ENCODE data around the gene PARP4. TPM values are rescaled to one million over a fixed set of nuclear protein-coding genes. Genes with fewer than 3 reads are reported as not detected.

The PARP4 gene
- total and polyA plus RNA-seq, 2 of the 4 experiments (the other 2 are of a cell fraction) = 31.7 to 50.2 TPM

DNA sequence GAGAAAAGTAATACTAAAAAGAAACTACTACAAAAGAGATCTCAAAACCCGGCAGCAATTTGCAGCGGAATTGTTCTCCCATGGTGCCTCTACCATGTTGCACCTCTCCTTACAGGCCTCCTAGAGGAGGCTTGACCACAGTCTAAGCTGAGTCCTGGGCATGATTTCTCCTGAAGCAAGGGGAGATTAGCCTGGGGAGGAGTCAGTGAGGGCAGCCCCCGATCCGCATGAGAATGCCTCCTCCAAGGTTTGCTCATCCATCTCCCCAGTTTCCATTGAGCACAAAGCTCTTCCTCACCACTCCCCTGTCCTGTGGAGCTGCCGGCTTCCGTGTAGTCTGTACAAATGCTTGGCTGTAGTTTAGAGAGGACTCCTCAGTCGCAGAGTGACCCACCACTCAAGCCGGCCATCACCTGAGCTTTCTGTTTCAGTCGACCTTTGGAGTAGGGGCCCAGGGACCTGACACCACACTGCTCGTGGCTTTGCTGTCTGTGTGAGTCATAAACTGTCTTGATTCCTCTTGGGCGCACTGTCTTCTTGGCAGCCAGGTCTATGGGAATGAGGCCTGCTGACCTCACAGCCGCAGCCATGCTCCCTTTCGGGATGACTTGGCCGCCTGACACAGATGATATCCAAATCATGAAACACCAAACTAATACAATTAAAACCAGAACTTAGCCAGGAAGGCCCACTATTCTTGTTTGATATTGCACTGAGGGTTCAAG is 130.9 kb downstream of the PARP4 start:
- POLR2A ChIA-PET (ENCODE audit: unreplicated experiment) = no interaction called here
- no peak overlapping the region for H3K18ac ChIP-seq (ENCODE audit: low read depth, low read length)
- no peaks in the 10 kb centered on the region; the same call in 1 of the 2 replicates for H3K27me3 ChIP-seq (ENCODE audit: control insufficient read depth, insufficient read depth, low read length)
- no peak overlapping the region for H3K4me2 ChIP-seq (ENCODE audit: low read depth, low read length)
- H3K9me1 ChIP-seq (ENCODE audit: insufficient read depth, low read length) = no peaks in the 10 kb centered on the region
- H3K9me3 ChIP-seq (ENCODE audit: control insufficient read depth, insufficient read depth, low read length) = no peaks in the 10 kb centered on the region
- CTCF ChIA-PET = interaction anchor here (0.6 kb wide), 1 partner anchor 65 kb away, joined by 3 read pairs; no protein-coding TSS in a partner anchor
- H3K27ac ChIP-seq (ENCODE audit: insufficient read depth, low read length) = no peak overlapping the region
- no peak overlapping the region for H3K56ac ChIP-seq (ENCODE audit: extremely low read depth, insufficient read depth, low read length)
- no peaks in the 10 kb centered on the region for H3K36me3 ChIP-seq (ENCODE audit: control insufficient read depth, insufficient read depth, low read length)
- H2BK20ac ChIP-seq (ENCODE audit: low read depth, low read length) = no peak overlapping the region
- no peaks in the 10 kb centered on the region for H4K20me1 ChIP-seq (ENCODE audit: insufficient read depth, low read length)
- no peak overlapping the region for H3K23ac ChIP-seq (ENCODE audit: low read depth, low read length)
- BruUV-seq (replicated peaks) = no TSS peak
- no peak overlapping the region for H4K8ac ChIP-seq (ENCODE audit: low read depth in 2 of 2, low read length in 2 of 2)
- no peak overlapping the region for H2BK15ac ChIP-seq (ENCODE audit: low read depth, low read length)
- no peaks in the 10 kb centered on the region for H3K79me1 ChIP-seq (ENCODE audit: low read depth in 1 of 2, low read length in 2 of 2)
- no peak overlapping the region for H3K14ac ChIP-seq (replicated peaks; ENCODE audit: low read depth, low read length)
- DNase-seq = peak; percentile 39
- no peaks in the 10 kb centered on the region for H3K4me1 ChIP-seq (ENCODE audit: control insufficient read depth, insufficient read depth, low read length)
- H4K5ac ChIP-seq (ENCODE audit: low read depth, low read length) = no peak overlapping the region
- dilution Hi-C loops (cut with HindIII; ENCODE audit: low sequenced_read_pairs, unreplicated experiment) (no loop called here), intact Hi-C loops (cut with micrococcal nuclease) (no loop called here), in situ Hi-C loops (cut with MboI; ENCODE audit: low sequenced_read_pairs) (no loop called here)
- H2AK5ac ChIP-seq (ENCODE audit: low read depth, low read length) = no peak overlapping the region
- H3K9ac ChIP-seq (ENCODE audit: low read depth, low read length) = no peak overlapping the region
- H2AK9ac ChIP-seq (replicated peaks; ENCODE audit: low read depth, low read length, poor library complexity) = no peak overlapping the region
- peak; percentile 59 for ATAC-seq (ENCODE audit: low read depth)
- WGBS, 2 experiments (ENCODE audit: extremely low coverage in 2 of 2, insufficient read length in 1 of 2) = no CpG with 5 or more reads among the region's 14 CpGs
- H4K91ac ChIP-seq (ENCODE audit: insufficient read depth, low read depth, low read length) = no peak overlapping the region
- no peak overlapping the region for H3K4ac ChIP-seq (ENCODE audit: low read depth, low read length)
- no peak overlapping the region for H2AFZ ChIP-seq (replicated peaks; ENCODE audit: low read length, poor library complexity)
- TF ChIP-seq RAD21 (IDR thresholded peaks at IDR 0.05; ENCODE audit: low read length) = no peak
- TF ChIP-seq, protein P1, sequence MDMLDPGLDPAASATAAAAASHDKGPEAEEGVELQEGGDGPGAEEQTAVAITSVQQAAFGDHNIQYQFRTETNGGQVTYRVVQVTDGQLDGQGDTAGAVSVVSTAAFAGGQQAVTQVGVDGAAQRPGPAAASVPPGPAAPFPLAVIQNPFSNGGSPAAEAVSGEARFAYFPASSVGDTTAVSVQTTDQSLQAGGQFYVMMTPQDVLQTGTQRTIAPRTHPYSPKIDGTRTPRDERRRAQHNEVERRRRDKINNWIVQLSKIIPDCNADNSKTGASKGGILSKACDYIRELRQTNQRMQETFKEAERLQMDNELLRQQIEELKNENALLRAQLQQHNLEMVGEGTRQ (IDR thresholded peaks at IDR 0.05; ENCODE audit: low read depth, low read length) = no peak
- TF ChIP-seq BHLHE40 (IDR thresholded peaks at IDR 0.05; ENCODE audit: low read depth, low read length) = no peak
- TF ChIP-seq CHD1 (IDR thresholded peaks at IDR 0.05; ENCODE audit: low read depth, low read length) = no peak
- TF ChIP-seq, protein P2, sequence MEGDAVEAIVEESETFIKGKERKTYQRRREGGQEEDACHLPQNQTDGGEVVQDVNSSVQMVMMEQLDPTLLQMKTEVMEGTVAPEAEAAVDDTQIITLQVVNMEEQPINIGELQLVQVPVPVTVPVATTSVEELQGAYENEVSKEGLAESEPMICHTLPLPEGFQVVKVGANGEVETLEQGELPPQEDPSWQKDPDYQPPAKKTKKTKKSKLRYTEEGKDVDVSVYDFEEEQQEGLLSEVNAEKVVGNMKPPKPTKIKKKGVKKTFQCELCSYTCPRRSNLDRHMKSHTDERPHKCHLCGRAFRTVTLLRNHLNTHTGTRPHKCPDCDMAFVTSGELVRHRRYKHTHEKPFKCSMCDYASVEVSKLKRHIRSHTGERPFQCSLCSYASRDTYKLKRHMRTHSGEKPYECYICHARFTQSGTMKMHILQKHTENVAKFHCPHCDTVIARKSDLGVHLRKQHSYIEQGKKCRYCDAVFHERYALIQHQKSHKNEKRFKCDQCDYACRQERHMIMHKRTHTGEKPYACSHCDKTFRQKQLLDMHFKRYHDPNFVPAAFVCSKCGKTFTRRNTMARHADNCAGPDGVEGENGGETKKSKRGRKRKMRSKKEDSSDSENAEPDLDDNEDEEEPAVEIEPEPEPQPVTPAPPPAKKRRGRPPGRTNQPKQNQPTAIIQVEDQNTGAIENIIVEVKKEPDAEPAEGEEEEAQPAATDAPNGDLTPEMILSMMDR (conservative IDR thresholded peaks at IDR 0.05; ENCODE audit: low read depth, low read length) = no peak
- no peak for TF ChIP-seq MAFK (IDR thresholded peaks at IDR 0.05; ENCODE audit: low read depth, low read length)
- TF ChIP-seq RFX5 (IDR thresholded peaks at IDR 0.05; ENCODE audit: low read depth, low read length) = no peak
- TF ChIP-seq MAZ (IDR thresholded peaks at IDR 0.05; ENCODE audit: borderline replicate concordance, low read depth, low read length) = no peak
- TF ChIP-seq RCOR1 (IDR thresholded peaks at IDR 0.05; ENCODE audit: insufficient replicate concordance, low read length) = no peak
- TF ChIP-seq CEBPB (IDR thresholded peaks at IDR 0.05; ENCODE audit: low read depth, low read length) = no peak
- TF ChIP-seq POLR2A (IDR thresholded peaks at IDR 0.05; ENCODE audit: low read depth, low read length) = no peak
- no peak for TF ChIP-seq MXI1 (IDR thresholded peaks at IDR 0.05; ENCODE audit: borderline replicate concordance, low read depth, low read length)
- TF ChIP-seq FOS (IDR thresholded peaks at IDR 0.05; ENCODE audit: low read depth, low read length) = no peak
- TF ChIP-seq, protein P3, sequence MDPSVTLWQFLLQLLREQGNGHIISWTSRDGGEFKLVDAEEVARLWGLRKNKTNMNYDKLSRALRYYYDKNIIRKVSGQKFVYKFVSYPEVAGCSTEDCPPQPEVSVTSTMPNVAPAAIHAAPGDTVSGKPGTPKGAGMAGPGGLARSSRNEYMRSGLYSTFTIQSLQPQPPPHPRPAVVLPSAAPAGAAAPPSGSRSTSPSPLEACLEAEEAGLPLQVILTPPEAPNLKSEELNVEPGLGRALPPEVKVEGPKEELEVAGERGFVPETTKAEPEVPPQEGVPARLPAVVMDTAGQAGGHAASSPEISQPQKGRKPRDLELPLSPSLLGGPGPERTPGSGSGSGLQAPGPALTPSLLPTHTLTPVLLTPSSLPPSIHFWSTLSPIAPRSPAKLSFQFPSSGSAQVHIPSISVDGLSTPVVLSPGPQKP (IDR thresholded peaks at IDR 0.05; ENCODE audit: borderline replicate concordance, low read depth, low read length) = no peak
- TF ChIP-seq SMC3 (IDR thresholded peaks at IDR 0.05; ENCODE audit: low read depth, low read length) = no peak
- TF ChIP-seq NFE2L2 (IDR thresholded peaks at IDR 0.05; ENCODE audit: low read depth, low read length) = no peak
- H2BK5ac ChIP-seq (ENCODE audit: low read depth, low read length, poor library complexity, severe bottlenecking) = no peak overlapping the region
- no peak overlapping the region for H3K4me3 ChIP-seq (ENCODE audit: insufficient read depth, low read depth, low read length)
- no peak overlapping the region for H2BK120ac ChIP-seq (ENCODE audit: low read depth, low read length)

Data from IMR-90 (cell line).